IMR-90 (cell line): ENCODE results near the gene MEGF11. TPM values are rescaled to one million over a fixed set of nuclear protein-coding genes. Genes with fewer than 3 reads are reported as not detected.

ENCODE experiments used
- ATAC-seq: fragments of 200-7000 bp; cut with Tn5 transposase; 2 replicates; pipeline ENCODE4 v1.9.1; 2020; ENCODE audit warnings: low read depth, mild to moderate bottlenecking, moderate library complexity
- BruUV-seq: library from RNA; stranded (reverse); fragments of 400-500 nt; replicated peaks from 2 replicates; lab custom pipeline; 2021; lab: Mats Ljungman, UMichigan
- CTCF ChIA-PET: fragments of 300-600 bp; formaldehyde crosslinking; extraction: SDS; loops from one replicate; lab custom pipeline; 2021; ENCODE audit warnings: antibody characterized with exemption; lab: Yijun Ruan, JAX
- POLR2A ChIA-PET: fragments of 300-600 bp; sonication (Branson Sonifier 250); formaldehyde crosslinking; loops from one replicate; lab custom pipeline; 2022; ENCODE audit warnings: antibody characterized with exemption; ENCODE audit not compliant: unreplicated experiment; lab: Charles Lee
- DNase-seq: peaks from one replicate; pipeline ENCODE4 v3.0.0; 2013
- H2AFZ ChIP-seq: replicated peaks from 2 replicates; pipeline ENCODE3; 2013; ENCODE audit warnings: low read length, mild to moderate bottlenecking; ENCODE audit not compliant: poor library complexity
- H2AK5ac ChIP-seq: 2 replicates; pipeline ENCODE4 v1.6.1; 2013; ENCODE audit warnings: low read depth, low read length, inconsistent platforms
- H2AK9ac ChIP-seq: replicated peaks from 2 replicates; pipeline ENCODE3; 2013; ENCODE audit warnings: mild to moderate bottlenecking, low read depth, low read length, moderate library complexity; ENCODE audit not compliant: poor library complexity
- H2BK120ac ChIP-seq: 2 replicates; pipeline ENCODE4 v1.6.1; 2013; ENCODE audit warnings: low read depth, low read length, inconsistent platforms
- H2BK15ac ChIP-seq: 3 replicates; pipeline ENCODE4 v1.6.1; 2013; ENCODE audit warnings: low read depth, low read length, inconsistent platforms
- H2BK20ac ChIP-seq: 2 replicates; pipeline ENCODE4 v1.6.1; 2013; ENCODE audit warnings: low read depth, mild to moderate bottlenecking, inconsistent platforms, low read length, moderate library complexity
- H2BK5ac ChIP-seq: 2 replicates; pipeline ENCODE4 v1.6.1; 2013; ENCODE audit warnings: mild to moderate bottlenecking, low read depth, low read length, inconsistent platforms; ENCODE audit not compliant: poor library complexity, severe bottlenecking
- H3K14ac ChIP-seq: replicated peaks from 2 replicates; pipeline ENCODE4 v1.6.1; 2013; ENCODE audit warnings: low read depth, low read length, inconsistent platforms
- H3K18ac ChIP-seq: 2 replicates; pipeline ENCODE4 v1.6.1; 2013; ENCODE audit warnings: low read depth, low read length, control low read depth
- H3K23ac ChIP-seq: 2 replicates; pipeline ENCODE4 v1.6.1; 2013; ENCODE audit warnings: low read depth, low read length, inconsistent platforms
- H3K27ac ChIP-seq: 2 replicates; pipeline ENCODE4 v1.5.1; 2013; ENCODE audit warnings: mild to moderate bottlenecking, control low read depth, low read length; ENCODE audit not compliant: insufficient read depth
- H3K27me3 ChIP-seq: 2 replicates; pipeline ENCODE4 v1.6.1; 2013; ENCODE audit warnings: low read length; ENCODE audit not compliant: control insufficient read depth, insufficient read depth
- H3K36me3 ChIP-seq: 2 replicates; pipeline ENCODE4 v1.6.1; 2013; ENCODE audit warnings: low read length, mixed read lengths; ENCODE audit not compliant: control insufficient read depth, insufficient read depth
- H3K4ac ChIP-seq: 2 replicates; pipeline ENCODE4 v1.6.1; 2013; ENCODE audit warnings: low read depth, low read length, inconsistent platforms
- H3K4me1 ChIP-seq: 2 replicates; pipeline ENCODE4 v1.6.1; 2013; ENCODE audit warnings: low read length, mixed read lengths; ENCODE audit not compliant: control insufficient read depth, insufficient read depth
- H3K4me2 ChIP-seq: 2 replicates; pipeline ENCODE4 v1.6.1; 2013; ENCODE audit warnings: low read depth, mild to moderate bottlenecking, control low read depth, low read length, moderate library complexity
- H3K4me3 ChIP-seq: 2 replicates; pipeline ENCODE4 v1.5.1; 2013; ENCODE audit warnings: low read depth, mild to moderate bottlenecking, control low read depth, low read length, moderate library complexity; ENCODE audit not compliant: insufficient read depth
- H3K56ac ChIP-seq: 2 replicates; pipeline ENCODE4 v1.6.1; 2013; ENCODE audit warnings: low read length, inconsistent platforms; ENCODE audit not compliant: insufficient read depth; ENCODE audit errors: extremely low read depth
- H3K79me1 ChIP-seq, 2 experiments: 2 replicates each; pipeline ENCODE4 v1.6.1; 2013; ENCODE audit warnings: low read length in 2 of 2, inconsistent platforms in 1 of 2, low read depth in 1 of 2
- H3K9ac ChIP-seq: 2 replicates; pipeline ENCODE4 v1.6.1; 2013; ENCODE audit warnings: low read depth, low read length, control low read depth
- H3K9me1 ChIP-seq: 2 replicates; pipeline ENCODE4 v1.6.1; 2013; ENCODE audit warnings: low read length, inconsistent platforms; ENCODE audit not compliant: insufficient read depth
- H3K9me3 ChIP-seq: 2 replicates; pipeline ENCODE4 v1.6.1; 2013; ENCODE audit warnings: low read length; ENCODE audit not compliant: control insufficient read depth, insufficient read depth
- H4K20me1 ChIP-seq: 2 replicates; pipeline ENCODE4 v1.6.1; 2013; ENCODE audit warnings: low read length, inconsistent platforms; ENCODE audit not compliant: insufficient read depth
- H4K5ac ChIP-seq: 2 replicates; pipeline ENCODE4 v1.6.1; 2013; ENCODE audit warnings: mild to moderate bottlenecking, low read depth, low read length, control low read depth
- H4K8ac ChIP-seq, 2 experiments: 2 replicates each; pipeline ENCODE4 v1.6.1; 2013; ENCODE audit warnings: low read depth in 2 of 2, low read length in 2 of 2, control low read depth in 1 of 2, inconsistent platforms in 1 of 2
- H4K91ac ChIP-seq: 2 replicates; pipeline ENCODE4 v1.6.1; 2013; ENCODE audit warnings: low read depth, low read length, inconsistent platforms; ENCODE audit not compliant: insufficient read depth
- BHLHE40 ChIP-seq: fragments of 150-350 bp; IDR thresholded peaks from 2 replicates; pipeline ENCODE4 v1.6.1; 2016; ENCODE audit warnings: mild to moderate bottlenecking, low read depth, low read length
- CEBPB ChIP-seq: IDR thresholded peaks from 2 replicates; pipeline ENCODE4 v1.6.1; 2012; ENCODE audit warnings: low read depth, low read length, improper control_type of control experiment
- CHD1 ChIP-seq: IDR thresholded peaks from 2 replicates; pipeline ENCODE4 v1.6.1; 2012; ENCODE audit warnings: low read depth, low read length, improper control_type of control experiment
- CTCF ChIP-seq: conservative IDR thresholded peaks from 2 replicates; pipeline ENCODE4 v1.5.1; 2012; ENCODE audit warnings: mild to moderate bottlenecking, low read depth, low read length, improper control_type of control experiment
- MAFK ChIP-seq: IDR thresholded peaks from 2 replicates; pipeline ENCODE4 v1.6.1; 2012; ENCODE audit warnings: low read depth, low read length, improper control_type of control experiment
- MAZ ChIP-seq: IDR thresholded peaks from 2 replicates; pipeline ENCODE4 v1.6.1; 2012; ENCODE audit warnings: low read depth, mild to moderate bottlenecking, low read length, improper control_type of control experiment, moderate library complexity, borderline replicate concordance
- MXI1 ChIP-seq: IDR thresholded peaks from 2 replicates; pipeline ENCODE4 v1.6.1; 2012; ENCODE audit warnings: low read depth, mild to moderate bottlenecking, low read length, moderate library complexity, borderline replicate concordance
- NFE2L2 ChIP-seq: fragments of 150-350 bp; IDR thresholded peaks from 2 replicates; pipeline ENCODE4 v1.6.1; 2016; ENCODE audit warnings: low read depth, mild to moderate bottlenecking, low read length
- POLR2A ChIP-seq: IDR thresholded peaks from 2 replicates; pipeline ENCODE4 v1.6.1; 2012; ENCODE audit warnings: mild to moderate bottlenecking, low read depth, low read length
- RAD21 ChIP-seq: IDR thresholded peaks from 2 replicates; pipeline ENCODE4 v1.6.1; 2012; ENCODE audit warnings: low read length, improper control_type of control experiment
- RCOR1 ChIP-seq: IDR thresholded peaks from 2 replicates; pipeline ENCODE4 v1.6.1; 2012; ENCODE audit warnings: mild to moderate bottlenecking, low read length, improper control_type of control experiment; ENCODE audit not compliant: insufficient replicate concordance
- RFX5 ChIP-seq: IDR thresholded peaks from 2 replicates; pipeline ENCODE4 v1.8.0; 2012; ENCODE audit warnings: low read depth, mild to moderate bottlenecking, low read length, moderate library complexity
- SMC3 ChIP-seq: fragments of 150-350 bp; IDR thresholded peaks from 2 replicates; pipeline ENCODE4 v1.6.1; 2016; ENCODE audit warnings: low read depth, mild to moderate bottlenecking, antibody characterized with exemption, low read length, moderate library complexity
- WGBS, 2 experiments: methylation state at CpG; one replicate each; pipeline versions ENCODE4 v1.1.5 to v1.1.7; 2013; ENCODE audit warnings: missing lambda C conversion rate in 2 of 2; ENCODE audit not compliant: insufficient read length in 1 of 2; ENCODE audit errors: extremely low coverage in 2 of 2; 5-methylcytosine and 5-hydroxymethylcytosine counted together
- dilution Hi-C: fragments of 300-500 bp; cut with HindIII; formaldehyde crosslinking; loops from one replicate; pipeline ENCODE4 v1.14.3; 2018; ENCODE audit warnings: low sequenced_read_pairs; ENCODE audit not compliant: unreplicated experiment
- in situ Hi-C: fragments of 300-500 bp; cut with MboI; formaldehyde crosslinking; loops from 3 replicates; pipeline ENCODE4 v1.14.3; 2019; ENCODE audit warnings: low sequenced_read_pairs, inconsistent platforms, mixed read lengths
- intact Hi-C: fragments of 100-400 bp; cut with micrococcal nuclease; formaldehyde crosslinking; loops from 2 replicates; pipeline ENCODE4 v1.10.0; 2022
- polyA plus RNA-seq, 3 experiments: library from polyadenylated mRNA; depleted of rRNA; stranded (reverse); fragments of >200 nt; gene quantifications; 2 replicates each; pipeline ENCODE4 v1.2.3, GENCODE V29; 2012; ENCODE audit warnings: low replicate concordance in 1 of 3
- total RNA-seq: library from RNA; depleted of rRNA; stranded (reverse); fragments of >200 nt; gene quantifications from 2 replicates; pipeline ENCODE4 v1.2.3, GENCODE V29; 2012
- TF ChIP-seq, protein P1 (sequence below): fragments of 150-350 bp; IDR thresholded peaks from 2 replicates; pipeline ENCODE4 v1.6.1; 2016; ENCODE audit warnings: low read depth, mild to moderate bottlenecking, low read length, moderate library complexity, borderline replicate concordance
- TF ChIP-seq, protein P2 (sequence below): fragments of 150-350 bp; IDR thresholded peaks from 2 replicates; pipeline ENCODE4 v1.6.1; 2017; ENCODE audit warnings: mild to moderate bottlenecking, antibody characterized with exemption, low read length, low read depth

MEGF11 gene
- total and polyA plus RNA-seq, 2 of the 4 experiments (the other 2 are of a cell fraction) = not detected

GRCh38 chr15:66252685-66253417 lies 699 bp downstream of the MEGF11 start:
- Histone ChIP-seq H3K23ac (no peak overlapping the region), H4K8ac (no peak overlapping the region), H4K20me1 (no peaks in the 10 kb centered on the region), H3K27ac (no peak overlapping the region), H3K9me1 (no peaks in the 10 kb centered on the region), H3K14ac (no peak overlapping the region), H4K91ac (no peak overlapping the region), H3K9me3 (no peaks in the 10 kb centered on the region), H3K4me3 (peak overlapping the region; percentile 43), H3K4me1 (peaks cover 6% of the 10 kb centered on the region; the same call in 1 of the 2 replicates), H3K36me3 (no peaks in the 10 kb centered on the region), H3K27me3 (peaks cover 88% of the 10 kb centered on the region), H3K4me2 (peak overlapping the region; percentile 98), H3K56ac (no peak overlapping the region), H2BK5ac (no peak overlapping the region), H2BK20ac (no peak overlapping the region), H3K4ac (no peak overlapping the region), H2BK15ac (no peak overlapping the region), H3K79me1 (no peaks in the 10 kb centered on the region), H2AFZ (peak overlapping the region; percentile 82), H2AK9ac (no peak overlapping the region), H3K18ac (no peak overlapping the region), H4K5ac (no peak overlapping the region), H3K9ac (no peak overlapping the region), H2BK120ac (no peak overlapping the region), H2AK5ac (no peak overlapping the region)
- in situ Hi-C loops (no loop called here), dilution Hi-C loops (no loop called here), intact Hi-C loops (loop anchor here (5.0 kb wide), 1 partner anchor 244 kb away; the partner anchor contains the start of gene SNAPC5)
- WGBS, 2 experiments = 1% methylated on average over 26 of the region's 64 CpGs; no CpG with 5 or more reads in 1 of the 2 experiments
- DNase-seq (no peak), ATAC-seq (peak; percentile 24)
- CTCF ChIA-PET = no interaction called here
- BruUV-seq = no TSS peak
- POLR2A ChIA-PET = no interaction called here
- TF ChIP-seq, protein P1, sequence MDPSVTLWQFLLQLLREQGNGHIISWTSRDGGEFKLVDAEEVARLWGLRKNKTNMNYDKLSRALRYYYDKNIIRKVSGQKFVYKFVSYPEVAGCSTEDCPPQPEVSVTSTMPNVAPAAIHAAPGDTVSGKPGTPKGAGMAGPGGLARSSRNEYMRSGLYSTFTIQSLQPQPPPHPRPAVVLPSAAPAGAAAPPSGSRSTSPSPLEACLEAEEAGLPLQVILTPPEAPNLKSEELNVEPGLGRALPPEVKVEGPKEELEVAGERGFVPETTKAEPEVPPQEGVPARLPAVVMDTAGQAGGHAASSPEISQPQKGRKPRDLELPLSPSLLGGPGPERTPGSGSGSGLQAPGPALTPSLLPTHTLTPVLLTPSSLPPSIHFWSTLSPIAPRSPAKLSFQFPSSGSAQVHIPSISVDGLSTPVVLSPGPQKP = no peak
- no peak for TF ChIP-seq SMC3
- no peak for TF ChIP-seq BHLHE40
- no peak for TF ChIP-seq MXI1
- TF ChIP-seq CEBPB = no peak
- no peak for TF ChIP-seq RAD21
- no peak for TF ChIP-seq MAFK
- TF ChIP-seq MAZ = no peak
- TF ChIP-seq NFE2L2 = no peak
- TF ChIP-seq CTCF = no peak
- TF ChIP-seq RCOR1 = no peak
- TF ChIP-seq POLR2A = no peak
- TF ChIP-seq CHD1 = no peak
- TF ChIP-seq, protein P2, sequence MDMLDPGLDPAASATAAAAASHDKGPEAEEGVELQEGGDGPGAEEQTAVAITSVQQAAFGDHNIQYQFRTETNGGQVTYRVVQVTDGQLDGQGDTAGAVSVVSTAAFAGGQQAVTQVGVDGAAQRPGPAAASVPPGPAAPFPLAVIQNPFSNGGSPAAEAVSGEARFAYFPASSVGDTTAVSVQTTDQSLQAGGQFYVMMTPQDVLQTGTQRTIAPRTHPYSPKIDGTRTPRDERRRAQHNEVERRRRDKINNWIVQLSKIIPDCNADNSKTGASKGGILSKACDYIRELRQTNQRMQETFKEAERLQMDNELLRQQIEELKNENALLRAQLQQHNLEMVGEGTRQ = no peak
- no peak for TF ChIP-seq RFX5
